ENCODE data around the gene NES.
A peak's percentile ranks its signal among the peaks of the same experiment; 100 is the strongest.

NES gene

GRCh38 chr1:156645056-156645455 lies 32.2 kb downstream of the NES start:
- no peaks in the 10 kb centered on the region for H3K27me3 ChIP-seq
- peaks cover 11% of the 10 kb centered on the region for H3K4me1 ChIP-seq
- H3K9me3 ChIP-seq: no peaks in the 10 kb centered on the region
- H3K4me3 ChIP-seq (ENCODE audit: low read depth, low read length): no peak overlapping the region
- TF ChIP-seq CTCF (IDR thresholded peaks at IDR 0.05; ENCODE audit: low read depth, low read length): no peak
- no peaks in the 10 kb centered on the region; the same call in 1 of the 2 replicates for H3K36me3 ChIP-seq
- DNase-seq: no peak

- Histone ChIP-seq H3K36me3 (no peaks in the 10 kb centered on the region; the same call in 1 of the 2 replicates), H3K4me3 (ENCODE audit: low read depth, low read length) (no peak overlapping the region), H3K27me3 (no peaks in the 10 kb centered on the region), H3K9me3 (no peaks in the 10 kb centered on the region), H3K4me1 (peaks cover 15% of the 10 kb centered on the region)
- TF ChIP-seq CTCF (IDR thresholded peaks at IDR 0.05; ENCODE audit: low read depth, low read length): no peak
- DNase-seq: no peak
Observed at GRCh38 chr1:156644640-156645039, 32.6 kb downstream of the NES start.

GRCh38 chr1:156644146-156644545 lies 33.1 kb downstream of the NES start:
- Histone ChIP-seq H3K36me3 (no peaks in the 10 kb centered on the region; the same call in 1 of the 2 replicates), H3K9me3 (no peaks in the 10 kb centered on the region), H3K4me3 (ENCODE audit: low read depth, low read length) (no peak overlapping the region), H3K27me3 (no peaks in the 10 kb centered on the region), H3K4me1 (peaks cover 20% of the 10 kb centered on the region)
- no peak for TF ChIP-seq CTCF (IDR thresholded peaks at IDR 0.05; ENCODE audit: low read depth, low read length)
- DNase-seq: no peak

DNA sequence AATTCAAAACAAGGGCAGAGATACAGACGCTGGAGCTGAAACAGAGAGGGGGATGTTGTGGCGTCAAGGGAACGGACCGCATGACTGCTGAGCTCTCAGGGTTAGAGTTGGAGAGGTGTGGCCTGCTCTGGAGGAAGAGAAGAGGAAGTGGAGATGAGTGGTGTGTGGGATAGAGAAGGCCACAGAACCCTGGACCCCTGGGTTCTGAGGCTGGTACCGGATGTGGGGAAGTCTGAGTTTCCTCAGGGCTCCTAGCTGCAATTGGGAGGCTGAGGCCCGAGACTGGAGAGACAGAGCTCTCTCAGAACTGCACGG lies 33.5 kb downstream of the NES start:
- DNase-seq: no peak
- Histone ChIP-seq H3K9me3 (no peaks in the 10 kb centered on the region), H3K4me1 (peaks cover 21% of the 10 kb centered on the region), H3K4me3 (ENCODE audit: low read depth, low read length) (no peak overlapping the region), H3K36me3 (no peaks in the 10 kb centered on the region; the same call in 1 of the 2 replicates), H3K27me3 (no peaks in the 10 kb centered on the region)
- TF ChIP-seq CTCF (IDR thresholded peaks at IDR 0.05; ENCODE audit: low read depth, low read length): no peak

GRCh38 chr1:156643049-156643777 lies 34.0 kb downstream of the NES start:
- no peak overlapping the region for H3K4me3 ChIP-seq (ENCODE audit: low read depth, low read length)
- H3K9me3 ChIP-seq: no peaks in the 10 kb centered on the region
- H3K36me3 ChIP-seq: no peaks in the 10 kb centered on the region; the same call in 1 of the 2 replicates
- no peak for TF ChIP-seq CTCF (IDR thresholded peaks at IDR 0.05; ENCODE audit: low read depth, low read length)
- no peaks in the 10 kb centered on the region for H3K27me3 ChIP-seq
- peaks cover 26% of the 10 kb centered on the region for H3K4me1 ChIP-seq
- DNase-seq: no peak

DNA sequence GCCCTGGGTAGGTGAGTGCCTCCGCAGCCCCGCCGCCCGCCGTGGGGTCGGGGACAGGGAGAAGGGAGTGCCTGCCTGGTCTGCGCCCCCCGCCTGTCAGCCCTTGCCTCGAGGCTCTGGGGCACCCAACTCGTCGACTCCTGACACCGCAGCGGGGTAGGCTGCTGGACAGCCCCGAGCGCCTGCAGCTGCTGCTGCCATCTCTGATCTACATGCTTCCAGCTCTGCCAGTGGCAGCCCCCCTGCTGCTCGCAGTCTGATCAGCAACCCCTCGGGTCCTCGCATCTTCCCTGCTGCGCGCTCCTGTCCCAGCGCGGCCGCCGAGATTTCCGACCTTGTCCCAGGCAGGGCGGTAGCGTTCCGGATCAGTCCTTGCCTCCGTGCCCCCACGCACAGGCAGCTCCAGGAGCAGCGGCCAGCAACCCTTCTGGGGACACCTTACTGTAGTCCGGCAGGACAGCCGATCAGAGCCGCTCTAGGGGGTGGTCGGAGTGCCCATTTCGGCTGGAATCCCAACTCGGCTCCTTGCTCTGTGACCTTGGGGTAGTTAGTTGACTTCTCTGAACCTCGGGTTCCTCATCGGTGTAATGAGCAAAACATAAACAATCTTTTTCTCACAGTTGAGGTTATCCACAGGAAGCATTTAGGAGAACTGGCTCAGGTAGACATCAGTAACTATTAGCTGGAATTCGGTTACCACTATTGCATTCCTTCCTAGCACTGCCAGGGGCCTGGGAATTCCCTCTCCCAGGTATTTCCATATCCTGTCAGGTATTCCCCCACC lies 34.8 kb downstream of the NES start:
- peaks cover 30% of the 10 kb centered on the region for H3K4me1 ChIP-seq
- H3K9me3 ChIP-seq: no peaks in the 10 kb centered on the region
- DNase-seq: no peak
- no peaks in the 10 kb centered on the region; the same call in 1 of the 2 replicates for H3K36me3 ChIP-seq
- H3K27me3 ChIP-seq: no peaks in the 10 kb centered on the region
- TF ChIP-seq CTCF (IDR thresholded peaks at IDR 0.05; ENCODE audit: low read depth, low read length): no peak
- peak overlapping the region; percentile 45; the same call in 1 of the 2 replicates for H3K4me3 ChIP-seq (ENCODE audit: low read depth, low read length)

Measured in BE2C (cell line).